ENCODE data around the gene SART1.

- TF ChIP-seq CTCF (optimal IDR thresholded peaks at IDR 0.05 in 1 of 3, IDR thresholded peaks at IDR 0.05 in 1 of 3, conservative IDR thresholded peaks at IDR 0.05 in 1 of 3; ENCODE audit: extremely low read depth in 1 of 3, insufficient read depth in 2 of 3, low read length in 3 of 3) (peak in 1 of 3 experiments; percentile 5), EZH2 (IDR thresholded peaks at IDR 0.05; ENCODE audit: low read length) (no peak)
Observed at GRCh38 chr11:65931773-65932557, 29.6 kb upstream of the SART1 start.
